ENCODE results near the gene SLC44A4. TPM values are rescaled to one million over a fixed set of nuclear protein-coding genes. Genes with fewer than 3 reads are reported as not detected.

Gene SLC44A4
- total RNA-seq, 1 experiment from 2014 or later, result 3.1 TPM

DNA sequence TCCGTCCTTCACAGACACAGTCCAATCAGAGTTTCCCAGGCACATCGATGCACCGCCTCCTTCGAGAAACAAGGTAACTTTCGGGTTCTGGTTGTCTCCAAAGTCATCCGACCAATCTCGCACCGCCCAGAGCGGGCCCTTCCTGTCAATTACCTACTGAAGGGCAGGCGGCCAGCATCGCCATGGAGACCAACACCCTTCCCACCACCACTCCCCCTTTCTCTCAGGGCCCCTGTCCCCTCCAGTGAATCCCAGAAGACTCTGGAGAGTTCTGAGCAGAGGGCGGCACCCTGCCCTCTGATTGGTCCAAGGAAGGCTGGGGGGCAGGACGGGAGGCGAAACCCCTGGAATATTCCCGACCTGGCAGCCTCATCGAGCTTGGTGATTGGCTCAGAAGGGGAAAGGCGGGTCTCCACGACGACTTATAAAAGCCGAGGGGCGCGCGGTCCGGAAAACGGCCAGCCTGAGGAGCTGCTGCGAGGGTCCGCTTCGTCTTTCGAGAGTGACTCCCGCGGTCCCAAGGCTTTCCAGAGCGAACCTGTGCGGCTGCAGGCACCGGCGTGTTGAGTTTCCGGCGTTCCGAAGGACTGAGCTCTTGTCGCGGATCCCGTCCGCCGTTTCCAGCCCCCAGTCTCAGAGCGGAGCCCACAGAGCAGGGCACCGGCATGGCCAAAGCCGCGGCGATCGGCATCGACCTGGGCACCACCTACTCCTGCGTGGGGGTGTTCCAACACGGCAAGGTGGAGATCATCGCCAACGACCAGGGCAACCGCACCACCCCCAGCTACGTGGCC, 51.3 kb downstream of the SLC44A4 start, which contains the start of gene HSPA1B (continued):
- TF ChIP-seq HMGA2 (CRISPR knock-in tag; IDR thresholded peaks at IDR 0.05), result 0 out of 2 replicates have a peak, but pooled peaks have one; percentile 6
- TF ChIP-seq, protein P1, sequence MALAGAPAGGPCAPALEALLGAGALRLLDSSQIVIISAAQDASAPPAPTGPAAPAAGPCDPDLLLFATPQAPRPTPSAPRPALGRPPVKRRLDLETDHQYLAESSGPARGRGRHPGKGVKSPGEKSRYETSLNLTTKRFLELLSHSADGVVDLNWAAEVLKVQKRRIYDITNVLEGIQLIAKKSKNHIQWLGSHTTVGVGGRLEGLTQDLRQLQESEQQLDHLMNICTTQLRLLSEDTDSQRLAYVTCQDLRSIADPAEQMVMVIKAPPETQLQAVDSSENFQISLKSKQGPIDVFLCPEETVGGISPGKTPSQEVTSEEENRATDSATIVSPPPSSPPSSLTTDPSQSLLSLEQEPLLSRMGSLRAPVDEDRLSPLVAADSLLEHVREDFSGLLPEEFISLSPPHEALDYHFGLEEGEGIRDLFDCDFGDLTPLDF (CRISPR knock-in tag; IDR thresholded peaks at IDR 0.05), result no peak
- TF ChIP-seq PRRX2 (CRISPR knock-in tag; IDR thresholded peaks at IDR 0.05), result no peak
- TF ChIP-seq, protein P2, sequence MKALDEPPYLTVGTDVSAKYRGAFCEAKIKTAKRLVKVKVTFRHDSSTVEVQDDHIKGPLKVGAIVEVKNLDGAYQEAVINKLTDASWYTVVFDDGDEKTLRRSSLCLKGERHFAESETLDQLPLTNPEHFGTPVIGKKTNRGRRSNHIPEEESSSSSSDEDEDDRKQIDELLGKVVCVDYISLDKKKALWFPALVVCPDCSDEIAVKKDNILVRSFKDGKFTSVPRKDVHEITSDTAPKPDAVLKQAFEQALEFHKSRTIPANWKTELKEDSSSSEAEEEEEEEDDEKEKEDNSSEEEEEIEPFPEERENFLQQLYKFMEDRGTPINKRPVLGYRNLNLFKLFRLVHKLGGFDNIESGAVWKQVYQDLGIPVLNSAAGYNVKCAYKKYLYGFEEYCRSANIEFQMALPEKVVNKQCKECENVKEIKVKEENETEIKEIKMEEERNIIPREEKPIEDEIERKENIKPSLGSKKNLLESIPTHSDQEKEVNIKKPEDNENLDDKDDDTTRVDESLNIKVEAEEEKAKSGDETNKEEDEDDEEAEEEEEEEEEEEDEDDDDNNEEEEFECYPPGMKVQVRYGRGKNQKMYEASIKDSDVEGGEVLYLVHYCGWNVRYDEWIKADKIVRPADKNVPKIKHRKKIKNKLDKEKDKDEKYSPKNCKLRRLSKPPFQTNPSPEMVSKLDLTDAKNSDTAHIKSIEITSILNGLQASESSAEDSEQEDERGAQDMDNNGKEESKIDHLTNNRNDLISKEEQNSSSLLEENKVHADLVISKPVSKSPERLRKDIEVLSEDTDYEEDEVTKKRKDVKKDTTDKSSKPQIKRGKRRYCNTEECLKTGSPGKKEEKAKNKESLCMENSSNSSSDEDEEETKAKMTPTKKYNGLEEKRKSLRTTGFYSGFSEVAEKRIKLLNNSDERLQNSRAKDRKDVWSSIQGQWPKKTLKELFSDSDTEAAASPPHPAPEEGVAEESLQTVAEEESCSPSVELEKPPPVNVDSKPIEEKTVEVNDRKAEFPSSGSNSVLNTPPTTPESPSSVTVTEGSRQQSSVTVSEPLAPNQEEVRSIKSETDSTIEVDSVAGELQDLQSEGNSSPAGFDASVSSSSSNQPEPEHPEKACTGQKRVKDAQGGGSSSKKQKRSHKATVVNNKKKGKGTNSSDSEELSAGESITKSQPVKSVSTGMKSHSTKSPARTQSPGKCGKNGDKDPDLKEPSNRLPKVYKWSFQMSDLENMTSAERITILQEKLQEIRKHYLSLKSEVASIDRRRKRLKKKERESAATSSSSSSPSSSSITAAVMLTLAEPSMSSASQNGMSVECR (CRISPR knock-in tag; IDR thresholded peaks at IDR 0.05; ENCODE audit: borderline replicate concordance), result peak; percentile 96
- no peak for TF ChIP-seq ZBTB43 (CRISPR knock-in tag; IDR thresholded peaks at IDR 0.05)
- TF ChIP-seq ZNF317 (CRISPR knock-in tag; IDR thresholded peaks at IDR 0.05; ENCODE audit: borderline replicate concordance, low read depth), result no peak
- no peak for TF ChIP-seq PREB (CRISPR knock-in tag; IDR thresholded peaks at IDR 0.05; ENCODE audit: borderline replicate concordance)
- peak; percentile 88 for TF ChIP-seq TEAD1 (CRISPR knock-in tag; IDR thresholded peaks at IDR 0.05)
- TF ChIP-seq MAX (CRISPR knock-in tag; IDR thresholded peaks at IDR 0.05), result no peak; the same call in 1 of the 2 replicates
- TF ChIP-seq FOXP1 (CRISPR knock-in tag; IDR thresholded peaks at IDR 0.05; ENCODE audit: borderline replicate concordance), result peak; percentile 74; the same call in 1 of the 2 replicates
- peak; percentile 60; the same call in 1 of the 2 replicates for TF ChIP-seq NFE2L1 (CRISPR knock-in tag; IDR thresholded peaks at IDR 0.05)
- peak; percentile 61; the same call in 1 of the 2 replicates for TF ChIP-seq ZNF416 (CRISPR knock-in tag; IDR thresholded peaks at IDR 0.05)
- no peak for TF ChIP-seq RELA (CRISPR knock-in tag; IDR thresholded peaks at IDR 0.05; ENCODE audit: borderline replicate concordance)
- peak; percentile 78; the same call in 1 of the 2 replicates for TF ChIP-seq SP1 (CRISPR knock-in tag; conservative IDR thresholded peaks at IDR 0.05)
- TF ChIP-seq ZMAT4 (CRISPR knock-in tag; IDR thresholded peaks at IDR 0.05), result no peak
- TF ChIP-seq OVOL2 (CRISPR knock-in tag; IDR thresholded peaks at IDR 0.05; ENCODE audit: borderline replicate concordance), result no peak
- TF ChIP-seq NR3C1 (CRISPR knock-in tag; conservative IDR thresholded peaks at IDR 0.05; ENCODE audit: low read depth), result no peak
- TF ChIP-seq, protein P3, sequence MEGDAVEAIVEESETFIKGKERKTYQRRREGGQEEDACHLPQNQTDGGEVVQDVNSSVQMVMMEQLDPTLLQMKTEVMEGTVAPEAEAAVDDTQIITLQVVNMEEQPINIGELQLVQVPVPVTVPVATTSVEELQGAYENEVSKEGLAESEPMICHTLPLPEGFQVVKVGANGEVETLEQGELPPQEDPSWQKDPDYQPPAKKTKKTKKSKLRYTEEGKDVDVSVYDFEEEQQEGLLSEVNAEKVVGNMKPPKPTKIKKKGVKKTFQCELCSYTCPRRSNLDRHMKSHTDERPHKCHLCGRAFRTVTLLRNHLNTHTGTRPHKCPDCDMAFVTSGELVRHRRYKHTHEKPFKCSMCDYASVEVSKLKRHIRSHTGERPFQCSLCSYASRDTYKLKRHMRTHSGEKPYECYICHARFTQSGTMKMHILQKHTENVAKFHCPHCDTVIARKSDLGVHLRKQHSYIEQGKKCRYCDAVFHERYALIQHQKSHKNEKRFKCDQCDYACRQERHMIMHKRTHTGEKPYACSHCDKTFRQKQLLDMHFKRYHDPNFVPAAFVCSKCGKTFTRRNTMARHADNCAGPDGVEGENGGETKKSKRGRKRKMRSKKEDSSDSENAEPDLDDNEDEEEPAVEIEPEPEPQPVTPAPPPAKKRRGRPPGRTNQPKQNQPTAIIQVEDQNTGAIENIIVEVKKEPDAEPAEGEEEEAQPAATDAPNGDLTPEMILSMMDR (IDR thresholded peaks at IDR 0.05), result no peak
- no peak for TF ChIP-seq TCF7 (CRISPR knock-in tag; IDR thresholded peaks at IDR 0.05; ENCODE audit: low read depth)
- TF ChIP-seq, protein P4, sequence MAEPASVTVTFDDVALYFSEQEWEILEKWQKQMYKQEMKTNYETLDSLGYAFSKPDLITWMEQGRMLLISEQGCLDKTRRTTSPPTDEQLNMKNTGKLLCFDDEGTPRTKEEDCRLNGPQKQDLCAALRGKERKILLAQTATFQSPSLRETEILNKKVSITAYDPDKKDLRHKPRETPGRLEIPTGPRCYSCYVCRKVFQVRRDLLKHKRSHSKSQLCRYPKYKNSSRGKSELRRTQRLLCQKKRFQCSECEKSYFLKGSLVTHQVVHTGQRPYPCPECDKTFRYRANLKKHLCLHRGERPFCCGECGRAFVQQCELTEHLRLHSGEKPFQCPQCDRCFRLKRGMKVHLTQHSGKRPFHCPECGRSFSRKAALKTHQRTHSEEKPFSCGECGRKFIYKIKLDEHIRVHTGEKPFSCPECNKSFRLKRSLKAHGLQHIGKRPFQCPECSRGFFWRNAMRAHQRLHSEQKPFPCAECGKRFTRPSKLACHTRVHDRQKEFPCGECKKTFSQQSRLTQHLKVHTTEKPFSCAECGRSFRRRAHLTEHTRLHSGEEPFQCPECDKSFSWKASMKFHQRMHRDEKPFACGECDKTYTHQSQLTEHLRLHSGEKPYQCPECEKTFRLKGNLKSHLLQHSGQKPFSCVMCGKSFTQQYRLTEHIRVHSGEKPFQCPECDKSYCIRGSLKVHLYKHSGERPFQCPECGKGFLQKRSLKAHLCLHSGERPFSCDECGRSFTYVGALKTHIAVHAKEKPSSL (CRISPR knock-in tag; conservative IDR thresholded peaks at IDR 0.05), result no peak

All from WTC11 (cell line).